CD4-positive, alpha-beta T cell (primary cell): ENCODE measurements around the gene NHLRC1. TPM values are rescaled to one million over a fixed set of nuclear protein-coding genes. Genes with fewer than 3 reads are reported as not detected.

Experiments
- ATAC-seq: fragments of 200-7000 bp; cut with Tn5 transposase; one replicate; pipeline ENCODE4 v1.10.0; 2022; ENCODE audit warnings: mild to moderate bottlenecking; ENCODE audit not compliant: poor library complexity
- CTCF ChIA-PET: fragments of 350-600 bp; sonication (Branson Sonifier 250); formaldehyde crosslinking; loops from one replicate; lab custom pipeline; 2021; ENCODE audit warnings: antibody characterized with exemption, inconsistent platforms; lab: Charles Lee
- POLR2A ChIA-PET: fragments of 350-600 bp; sonication (Branson Sonifier 250); formaldehyde crosslinking; loops from one replicate; lab custom pipeline; 2021; ENCODE audit warnings: antibody characterized with exemption, inconsistent platforms; lab: Charles Lee
- DNase-seq, 14 experiments: peaks; one replicate each; pipeline ENCODE4 v3.0.0-alpha.2; 2013 to 2020; ENCODE audit warnings: mixed read lengths in 2 of 14
- H3K27ac ChIP-seq, 2 donors: one replicate each; pipeline versions ENCODE4 v1.5.1 to v1.7.0; 2013; ENCODE audit warnings: low read length in 2 of 2, low read depth in 1 of 2, mild to moderate bottlenecking in 1 of 2
- H3K27me3 ChIP-seq, 2 experiments: 1 replicate in 1 of 2; 2 replicates in 1 of 2; pipeline versions ENCODE4 v1.6.1 to v1.7.0; 2013; ENCODE audit warnings: low read length in 2 of 2, control low read depth in 1 of 2, mild to moderate bottlenecking in 1 of 2, moderate library complexity in 1 of 2; ENCODE audit not compliant: insufficient read depth in 2 of 2, control insufficient read depth in 1 of 2
- H3K36me3 ChIP-seq: one replicate; pipeline ENCODE4 v1.6.1; 2013; ENCODE audit warnings: low read length, control low read depth; ENCODE audit not compliant: insufficient read depth
- H3K4me1 ChIP-seq: one replicate; pipeline ENCODE4 v1.6.1; 2013; ENCODE audit warnings: low read length, control low read depth; ENCODE audit not compliant: insufficient read depth
- H3K4me3 ChIP-seq: one replicate; pipeline ENCODE4 v1.5.1; 2013; ENCODE audit warnings: mild to moderate bottlenecking, low read length, moderate library complexity
- H3K9me3 ChIP-seq, 2 experiments: 1 replicate in 1 of 2; 2 replicates in 1 of 2; pipeline versions ENCODE4 v1.6.1 to v1.7.0; 2013; ENCODE audit warnings: low read length in 2 of 2, mild to moderate bottlenecking in 2 of 2, control low read depth in 1 of 2, moderate library complexity in 1 of 2; ENCODE audit not compliant: control insufficient read depth in 1 of 2, insufficient read depth in 1 of 2
- H3K27ac Mint-ChIP-seq: one replicate; pipeline ENCODE4 v1.8.0; 2020; ENCODE audit warnings: mixed read lengths
- H3K27me3 Mint-ChIP-seq: one replicate; pipeline ENCODE4 v1.8.0; 2021; ENCODE audit warnings: mixed read lengths
- H3K36me3 Mint-ChIP-seq: one replicate; pipeline ENCODE4 v1.8.0; 2021; ENCODE audit warnings: low read depth, mixed read lengths
- H3K4me1 Mint-ChIP-seq: one replicate; pipeline ENCODE4 v1.8.0; 2021; ENCODE audit warnings: low read depth, mixed read lengths
- H3K4me3 Mint-ChIP-seq: one replicate; pipeline ENCODE4 v1.8.0; 2020; ENCODE audit warnings: mild to moderate bottlenecking, mixed read lengths
- H3K9me3 Mint-ChIP-seq: one replicate; pipeline ENCODE4 v1.8.0; 2020; ENCODE audit warnings: mixed read lengths
- CTCF ChIP-seq: fragments of 200-600 bp; IDR thresholded peaks from one replicate; pipeline ENCODE4 v1.8.0; 2022; ENCODE audit warnings: antibody characterized with exemption, mild to moderate bottlenecking
- intact Hi-C, 2 experiments: fragments of 100-400 bp; cut with DNase I in 1 of 2; cut with micrococcal nuclease in 1 of 2; formaldehyde crosslinking; loops; one replicate each; pipeline versions ENCODE4 v1.15.1 to v1.9.0; 2023 to 2025; cut with DNase I, micrococcal nuclease
- total RNA-seq, 174 experiments: library from RNA in 2 of 174; stranded (reverse) in 2 of 174; gene quantifications; one replicate each; pipeline ENCODE4 v1.2.3 and lab custom pipeline; 2021 to 2026

The NHLRC1 gene
- total RNA-seq, 2 experiments from 2014 or later = 0.11 TPM; not detected in 1

GRCh38 chr6:18136260-18136659, 13.8 kb upstream of the NHLRC1 start:
- CTCF ChIA-PET = no interaction called here
- peaks cover 43% of the 10 kb centered on the region for H3K36me3 ChIP-seq
- no peak overlapping the region for H3K27ac Mint-ChIP-seq

GRCh38 chr6:18135171-18135570, 12.7 kb upstream of the NHLRC1 start:
- Histone ChIP-seq H3K36me3 (peaks cover 35% of the 10 kb centered on the region), H3K9me3 (no peaks in the 10 kb centered on the region), H3K4me1 (no peaks in the 10 kb centered on the region), H3K27ac (no peak overlapping the region), H3K4me3 (no peak overlapping the region), H3K27me3 (no peaks in the 10 kb centered on the region)
- Mint-ChIP-seq H3K4me1 (peaks cover 3% of the 10 kb centered on the region), H3K4me3 (no peak overlapping the region), H3K36me3 (peaks cover 68% of the 10 kb centered on the region), H3K27ac (no peak overlapping the region), H3K9me3 (no peaks in the 10 kb centered on the region), H3K27me3 (no peaks in the 10 kb centered on the region)
- ChIA-PET CTCF (no interaction called here), POLR2A (no interaction called here)
- DNase-seq (no peak), ATAC-seq (no peak)
- intact Hi-C loops = no loop called here
- TF ChIP-seq CTCF = no peak

More at GRCh38 chr6:18136260-18136659, 13.8 kb upstream of the NHLRC1 start:
- Histone ChIP-seq H3K27me3 (no peaks in the 10 kb centered on the region), H3K4me1 (no peaks in the 10 kb centered on the region), H3K9me3 (no peaks in the 10 kb centered on the region), H3K27ac (no peak overlapping the region), H3K4me3 (no peak overlapping the region)
- Mint-ChIP-seq H3K36me3 (peaks cover 79% of the 10 kb centered on the region), H3K4me3 (no peak overlapping the region), H3K4me1 (peaks cover 3% of the 10 kb centered on the region), H3K27me3 (no peaks in the 10 kb centered on the region), H3K9me3 (no peaks in the 10 kb centered on the region)
- POLR2A ChIA-PET = no interaction called here
- ATAC-seq (no peak), DNase-seq (no peak)
- no peak for TF ChIP-seq CTCF
- intact Hi-C loops = no loop called here

- no peaks in the 10 kb centered on the region for H3K4me1 ChIP-seq
- H3K27ac ChIP-seq = no peak overlapping the region
- Mint-ChIP-seq H3K9me3 (no peaks in the 10 kb centered on the region), H3K27me3 (no peaks in the 10 kb centered on the region), H3K36me3 (peaks cover 57% of the 10 kb centered on the region), H3K4me1 (peaks cover 3% of the 10 kb centered on the region), H3K4me3 (no peak overlapping the region), H3K27ac (no peak overlapping the region)
- H3K36me3 ChIP-seq = peaks cover 20% of the 10 kb centered on the region
- no peak overlapping the region for H3K4me3 ChIP-seq
- CTCF ChIA-PET = no interaction called here
- POLR2A ChIA-PET = no interaction called here
- DNase-seq (no peak), ATAC-seq (no peak)
- TF ChIP-seq CTCF = no peak
- no peaks in the 10 kb centered on the region for H3K9me3 ChIP-seq
- intact Hi-C loops = no loop called here
- no peaks in the 10 kb centered on the region for H3K27me3 ChIP-seq
These were observed 9.9 kb upstream of the NHLRC1 start for GRCh38 chr6:18132346-18132745.
